ENCODE data around the gene DNMBP.

- TF ChIP-seq CEBPB (IDR thresholded peaks at IDR 0.05) (no peak), NR3C1 (IDR thresholded peaks at IDR 0.05) (no peak), CHD4 (IDR thresholded peaks at IDR 0.05; ENCODE audit: borderline replicate concordance) (no peak), ELK1 (IDR thresholded peaks at IDR 0.05; ENCODE audit: low read depth, low read length) (no peak), HDAC2 (IDR thresholded peaks at IDR 0.05) (no peak), POLR2A (IDR thresholded peaks at IDR 0.05; ENCODE audit: low read length) (no peak)
- TF ChIP-seq, protein P1, sequence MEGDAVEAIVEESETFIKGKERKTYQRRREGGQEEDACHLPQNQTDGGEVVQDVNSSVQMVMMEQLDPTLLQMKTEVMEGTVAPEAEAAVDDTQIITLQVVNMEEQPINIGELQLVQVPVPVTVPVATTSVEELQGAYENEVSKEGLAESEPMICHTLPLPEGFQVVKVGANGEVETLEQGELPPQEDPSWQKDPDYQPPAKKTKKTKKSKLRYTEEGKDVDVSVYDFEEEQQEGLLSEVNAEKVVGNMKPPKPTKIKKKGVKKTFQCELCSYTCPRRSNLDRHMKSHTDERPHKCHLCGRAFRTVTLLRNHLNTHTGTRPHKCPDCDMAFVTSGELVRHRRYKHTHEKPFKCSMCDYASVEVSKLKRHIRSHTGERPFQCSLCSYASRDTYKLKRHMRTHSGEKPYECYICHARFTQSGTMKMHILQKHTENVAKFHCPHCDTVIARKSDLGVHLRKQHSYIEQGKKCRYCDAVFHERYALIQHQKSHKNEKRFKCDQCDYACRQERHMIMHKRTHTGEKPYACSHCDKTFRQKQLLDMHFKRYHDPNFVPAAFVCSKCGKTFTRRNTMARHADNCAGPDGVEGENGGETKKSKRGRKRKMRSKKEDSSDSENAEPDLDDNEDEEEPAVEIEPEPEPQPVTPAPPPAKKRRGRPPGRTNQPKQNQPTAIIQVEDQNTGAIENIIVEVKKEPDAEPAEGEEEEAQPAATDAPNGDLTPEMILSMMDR (IDR thresholded peaks at IDR 0.05): no peak
- TF ChIP-seq, protein P2, sequence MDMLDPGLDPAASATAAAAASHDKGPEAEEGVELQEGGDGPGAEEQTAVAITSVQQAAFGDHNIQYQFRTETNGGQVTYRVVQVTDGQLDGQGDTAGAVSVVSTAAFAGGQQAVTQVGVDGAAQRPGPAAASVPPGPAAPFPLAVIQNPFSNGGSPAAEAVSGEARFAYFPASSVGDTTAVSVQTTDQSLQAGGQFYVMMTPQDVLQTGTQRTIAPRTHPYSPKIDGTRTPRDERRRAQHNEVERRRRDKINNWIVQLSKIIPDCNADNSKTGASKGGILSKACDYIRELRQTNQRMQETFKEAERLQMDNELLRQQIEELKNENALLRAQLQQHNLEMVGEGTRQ (IDR thresholded peaks at IDR 0.05): no peak
- TF ChIP-seq, protein P3, sequence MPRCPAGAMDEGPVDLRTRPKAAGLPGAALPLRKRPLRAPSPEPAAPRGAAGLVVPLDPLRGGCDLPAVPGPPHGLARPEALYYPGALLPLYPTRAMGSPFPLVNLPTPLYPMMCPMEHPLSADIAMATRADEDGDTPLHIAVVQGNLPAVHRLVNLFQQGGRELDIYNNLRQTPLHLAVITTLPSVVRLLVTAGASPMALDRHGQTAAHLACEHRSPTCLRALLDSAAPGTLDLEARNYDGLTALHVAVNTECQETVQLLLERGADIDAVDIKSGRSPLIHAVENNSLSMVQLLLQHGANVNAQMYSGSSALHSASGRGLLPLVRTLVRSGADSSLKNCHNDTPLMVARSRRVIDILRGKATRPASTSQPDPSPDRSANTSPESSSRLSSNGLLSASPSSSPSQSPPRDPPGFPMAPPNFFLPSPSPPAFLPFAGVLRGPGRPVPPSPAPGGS (IDR thresholded peaks at IDR 0.05): no peak
Observed at GRCh38 chr10:99844433-99844955, 165.3 kb downstream of the DNMBP start.
